ENCODE results near the gene APOL2.

APOL2 gene

DNA sequence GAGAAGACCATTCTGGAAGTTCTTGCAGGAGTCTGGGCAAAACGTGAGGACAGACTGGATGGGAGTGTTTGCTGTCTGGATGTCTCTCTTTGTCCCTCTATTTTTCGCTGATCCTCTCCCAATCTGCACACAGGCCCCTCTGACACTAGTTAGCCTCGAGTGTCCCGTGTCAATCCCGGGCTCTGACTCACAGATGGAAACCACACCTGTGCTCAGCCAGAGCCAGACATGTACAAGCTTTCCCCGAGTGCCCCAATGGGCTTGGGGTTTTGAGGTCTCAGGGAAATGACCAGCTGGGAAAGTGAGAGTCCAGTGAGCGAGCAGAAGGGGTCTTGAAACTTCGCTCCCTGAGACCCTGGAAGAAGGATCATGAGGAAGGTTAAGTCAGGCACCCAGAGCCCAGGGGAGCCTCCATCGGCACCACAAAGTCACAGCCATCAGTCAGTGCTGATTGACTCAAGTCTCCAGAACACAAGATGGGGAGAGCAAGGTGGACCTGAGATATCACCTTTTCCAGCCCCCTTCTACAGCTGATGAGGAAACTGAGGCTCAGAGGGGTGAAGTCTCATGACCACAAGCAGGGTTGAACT is 13.9 kb downstream of the APOL2 start:
- Histone ChIP-seq H3K4me3 (ENCODE audit: control insufficient read depth in 1 of 7, extremely low read depth in 1 of 7, insufficient read depth in 4 of 7, low read depth in 2 of 7, low read length in 6 of 7) (no peak overlapping the region), H3K36me3 (ENCODE audit: control insufficient read depth in 4 of 4, insufficient read depth in 4 of 4, low read length in 3 of 4) (peaks cover 5 to 29% (median 16%) of the 10 kb centered on the region in 4 experiments), H3K27me3 (replicated peaks in 2 of 5; ENCODE audit: control insufficient read depth in 4 of 5, insufficient read depth in 5 of 5, low read length in 4 of 5) (no peaks in the 10 kb centered on the region), H3K27ac (ENCODE audit: insufficient read depth in 1 of 2, low read depth in 1 of 2, low read length in 2 of 2, poor library complexity in 1 of 2, severe bottlenecking in 2 of 2) (no peak overlapping the region), H3K9me3 (ENCODE audit: control extremely low read depth in 1 of 5, control insufficient read depth in 4 of 5, insufficient read depth in 2 of 5, low read depth in 1 of 5, low read length in 4 of 5) (no peaks in the 10 kb centered on the region), H3K4me1 (ENCODE audit: control extremely low read depth in 1 of 4, control insufficient read depth in 4 of 4, insufficient read depth in 4 of 4, low read length in 3 of 4) (no peaks in the 10 kb centered on the region)
- whole genome bisulfite sequencing (ENCODE audit: insufficient coverage), result 92% methylated on average over 8 of the region's 9 CpGs
- ChIA-PET CTCF (interaction anchor here (1.0 to 3.9 kb wide), 6 partner anchors 11 to 52 kb away, joined by 3 to 29 read pairs (median 5); partner anchors contain the start of gene APOL2), POLR2A (no interaction called here)
- DNase-seq, result no peak

DNA sequence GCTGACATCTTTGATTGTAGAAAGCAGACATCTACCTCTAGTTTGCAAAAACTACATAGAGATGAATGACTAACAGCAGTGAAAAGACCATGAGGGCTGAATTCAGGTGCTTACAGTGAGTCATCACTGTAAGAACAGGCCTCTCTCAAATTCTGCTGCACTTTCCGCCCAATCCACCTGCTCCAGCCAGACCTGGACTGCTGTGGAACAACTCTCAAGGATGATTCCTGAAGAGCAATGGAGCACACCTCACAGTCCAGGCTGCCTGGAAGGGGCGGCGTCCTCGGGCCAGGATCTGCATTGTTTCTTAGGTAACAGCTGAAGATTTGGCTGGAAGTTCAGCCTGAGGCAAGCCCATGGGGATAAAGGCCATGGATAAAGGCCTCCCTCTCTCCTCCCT is 15.1 kb downstream of the APOL2 start:
- Histone ChIP-seq H3K27me3 (replicated peaks in 2 of 5; ENCODE audit: control insufficient read depth in 4 of 5, insufficient read depth in 5 of 5, low read length in 4 of 5) (no peaks in the 10 kb centered on the region), H3K4me3 (ENCODE audit: control insufficient read depth in 1 of 7, extremely low read depth in 1 of 7, insufficient read depth in 4 of 7, low read depth in 2 of 7, low read length in 6 of 7) (no peak overlapping the region), H3K27ac (ENCODE audit: insufficient read depth in 1 of 2, low read depth in 1 of 2, low read length in 2 of 2, poor library complexity in 1 of 2, severe bottlenecking in 2 of 2) (no peak overlapping the region), H3K9me3 (ENCODE audit: control extremely low read depth in 1 of 5, control insufficient read depth in 4 of 5, insufficient read depth in 2 of 5, low read depth in 1 of 5, low read length in 4 of 5) (no peaks in the 10 kb centered on the region), H3K36me3 (ENCODE audit: control insufficient read depth in 4 of 4, insufficient read depth in 4 of 4, low read length in 3 of 4) (peaks cover 2 to 19% (median 12%) of the 10 kb centered on the region in 4 experiments), H3K4me1 (ENCODE audit: control extremely low read depth in 1 of 4, control insufficient read depth in 4 of 4, insufficient read depth in 4 of 4, low read length in 3 of 4) (no peaks in the 10 kb centered on the region)
- WGBS (ENCODE audit: insufficient coverage), result 87% methylated on average over 1 of the region's 4 CpGs
- POLR2A ChIA-PET, result no interaction called here
- CTCF ChIA-PET, result interaction anchor here (1.0 kb wide), 1 partner anchor 44 kb away, joined by 5 read pairs; no protein-coding TSS in a partner anchor
- DNase-seq, result no peak

DNA sequence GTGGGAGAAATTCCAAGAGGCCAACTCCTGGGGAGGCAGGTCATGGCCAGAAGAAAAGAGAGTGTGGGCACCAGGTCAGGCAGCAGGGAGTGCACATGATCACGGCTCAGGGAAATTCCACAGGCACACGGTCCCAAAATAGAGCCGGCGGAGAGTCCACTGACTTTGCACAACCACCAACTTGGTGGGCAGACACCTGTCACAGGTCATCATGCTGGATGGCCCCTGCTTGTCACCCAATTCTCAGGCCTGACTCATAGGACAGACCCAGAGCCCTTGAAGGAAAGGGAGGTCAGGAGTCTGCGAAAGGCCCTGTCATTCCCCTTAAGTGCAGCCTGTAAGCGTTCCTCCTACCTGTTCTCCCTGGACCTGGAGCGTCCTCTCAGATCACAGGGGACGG is 15.8 kb downstream of the APOL2 start:
- H3K4me3 ChIP-seq (ENCODE audit: control insufficient read depth in 1 of 7, extremely low read depth in 1 of 7, insufficient read depth in 4 of 7, low read depth in 2 of 7, low read length in 6 of 7), result no peak overlapping the region
- no peaks in the 10 kb centered on the region for H3K9me3 ChIP-seq (ENCODE audit: control extremely low read depth in 1 of 5, control insufficient read depth in 4 of 5, insufficient read depth in 2 of 5, low read depth in 1 of 5, low read length in 4 of 5)
- H3K36me3 ChIP-seq (ENCODE audit: control insufficient read depth in 4 of 4, insufficient read depth in 4 of 4, low read length in 3 of 4), result peaks cover 2 to 13% (median 9%) of the 10 kb centered on the region in 4 experiments
- no peak for DNase-seq
- no peaks in the 10 kb centered on the region for H3K27me3 ChIP-seq (replicated peaks in 2 of 5; ENCODE audit: control insufficient read depth in 4 of 5, insufficient read depth in 5 of 5, low read length in 4 of 5)
- 97% methylated on average over 8 of the region's 8 CpGs for WGBS (ENCODE audit: insufficient coverage)
- no peaks in the 10 kb centered on the region for H3K4me1 ChIP-seq (ENCODE audit: control extremely low read depth in 1 of 4, control insufficient read depth in 4 of 4, insufficient read depth in 4 of 4, low read length in 3 of 4)
- CTCF ChIA-PET, result interaction anchor here (0.9 to 2.8 kb wide), 7 partner anchors 9 to 51 kb away, joined by 3 to 12 read pairs (median 3); partner anchors contain the start of gene APOL2
- H3K27ac ChIP-seq (ENCODE audit: insufficient read depth in 1 of 2, low read depth in 1 of 2, low read length in 2 of 2, poor library complexity in 1 of 2, severe bottlenecking in 2 of 2), result no peak overlapping the region
- POLR2A ChIA-PET, result no interaction called here

DNA sequence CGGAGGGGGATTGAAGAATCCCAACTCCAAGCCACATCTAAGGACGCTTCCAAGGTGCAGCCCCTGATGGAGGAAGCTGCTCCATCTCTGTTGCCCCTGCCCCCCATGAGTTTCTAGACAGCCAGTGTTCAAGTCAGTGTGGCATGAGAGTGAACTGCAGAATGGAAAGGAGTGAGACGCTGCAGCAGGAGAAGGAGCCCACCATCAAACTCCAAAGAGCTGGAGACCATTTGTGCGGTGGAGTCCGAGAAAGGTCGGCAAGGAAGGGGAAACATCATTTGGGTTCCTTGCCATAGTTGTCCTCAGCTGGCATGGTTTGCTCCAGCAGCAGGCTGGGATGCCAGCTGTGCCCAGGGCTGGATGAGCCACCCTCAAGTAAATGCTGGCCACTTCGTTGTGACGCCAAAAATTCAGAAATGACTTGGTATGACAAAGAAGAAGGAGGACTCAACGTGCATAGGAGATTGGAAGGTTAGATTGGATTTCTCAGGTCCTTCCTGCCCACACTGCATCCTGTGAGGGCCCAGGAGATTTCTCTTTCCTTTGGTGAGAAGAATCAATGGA is 16.4 kb downstream of the APOL2 start:
- DNase-seq, result no peak
- Histone ChIP-seq H3K9me3 (ENCODE audit: control extremely low read depth in 1 of 5, control insufficient read depth in 4 of 5, insufficient read depth in 2 of 5, low read depth in 1 of 5, low read length in 4 of 5) (no peaks in the 10 kb centered on the region), H3K27ac (ENCODE audit: insufficient read depth in 1 of 2, low read depth in 1 of 2, low read length in 2 of 2, poor library complexity in 1 of 2, severe bottlenecking in 2 of 2) (no peak overlapping the region), H3K36me3 (ENCODE audit: control insufficient read depth in 4 of 4, insufficient read depth in 4 of 4, low read length in 3 of 4) (peaks cover 2 to 8% (median 8%) of the 10 kb centered on the region in 4 experiments), H3K27me3 (replicated peaks in 2 of 5; ENCODE audit: control insufficient read depth in 4 of 5, insufficient read depth in 5 of 5, low read length in 4 of 5) (no peaks in the 10 kb centered on the region), H3K4me1 (ENCODE audit: control extremely low read depth in 1 of 4, control insufficient read depth in 4 of 4, insufficient read depth in 4 of 4, low read length in 3 of 4) (no peaks in the 10 kb centered on the region), H3K4me3 (ENCODE audit: control insufficient read depth in 1 of 7, extremely low read depth in 1 of 7, insufficient read depth in 4 of 7, low read depth in 2 of 7, low read length in 6 of 7) (no peak overlapping the region)
- POLR2A ChIA-PET, result no interaction called here
- 94% methylated on average over 8 of the region's 9 CpGs for WGBS (ENCODE audit: insufficient coverage)
- CTCF ChIA-PET, result interaction anchor here (0.9 to 3.4 kb wide), 8 partner anchors 10 to 51 kb away, joined by 3 to 13 read pairs (median 6); partner anchors contain the start of genes APOL2 and APOL4

DNA sequence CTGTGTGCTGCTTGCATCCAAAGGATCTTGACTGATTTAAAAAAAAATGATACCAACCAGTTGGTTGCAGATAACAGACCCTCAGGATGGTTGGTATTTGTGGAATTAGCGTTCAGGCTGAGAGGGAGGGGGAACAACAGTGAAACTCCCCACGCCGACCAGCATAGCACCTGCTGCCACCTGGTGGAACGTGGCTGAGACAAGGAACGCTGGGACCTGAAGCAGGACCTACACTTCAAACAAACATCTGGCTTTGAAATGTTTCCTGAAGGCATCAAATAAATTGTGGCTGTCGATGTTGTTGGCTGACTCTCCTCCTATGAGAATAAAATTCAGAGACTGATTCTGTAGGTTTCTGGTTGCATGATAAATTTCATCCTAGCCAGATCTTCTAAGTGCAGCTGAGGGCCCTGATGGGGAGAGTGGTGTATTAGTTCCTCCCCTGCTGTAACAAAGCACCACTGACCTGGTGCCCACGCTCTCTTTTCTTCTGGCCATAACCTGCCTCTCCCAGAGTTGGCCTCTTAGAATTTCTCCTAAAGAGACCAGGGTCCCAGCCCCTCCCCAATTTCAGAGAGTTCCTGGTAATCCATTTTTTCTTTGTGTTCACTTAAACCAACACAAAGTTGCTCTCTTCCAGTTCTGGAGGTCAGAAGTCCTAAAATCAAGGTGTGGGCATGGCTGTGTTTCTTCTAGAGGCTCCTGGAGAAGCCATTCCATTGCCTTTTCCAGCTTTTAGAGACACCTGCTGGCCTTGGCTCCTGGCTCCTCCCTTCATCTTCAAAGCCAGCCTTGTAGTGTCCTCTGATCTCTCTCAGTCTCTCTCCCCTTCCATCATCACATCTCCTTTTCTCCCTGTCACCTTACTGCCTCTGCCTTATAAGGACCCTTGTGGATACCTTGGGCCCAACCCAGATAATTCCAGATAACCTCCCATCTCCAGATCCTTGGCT is 17.3 kb downstream of the APOL2 start:
- no peak overlapping the region for H3K27ac ChIP-seq (ENCODE audit: insufficient read depth in 1 of 2, low read depth in 1 of 2, low read length in 2 of 2, poor library complexity in 1 of 2, severe bottlenecking in 2 of 2)
- no peaks in the 10 kb centered on the region for H3K36me3 ChIP-seq (ENCODE audit: control insufficient read depth in 4 of 4, insufficient read depth in 4 of 4, low read length in 3 of 4)
- no peaks in the 10 kb centered on the region for H3K9me3 ChIP-seq (ENCODE audit: control extremely low read depth in 1 of 5, control insufficient read depth in 4 of 5, insufficient read depth in 2 of 5, low read depth in 1 of 5, low read length in 4 of 5)
- no peaks in the 10 kb centered on the region for H3K4me1 ChIP-seq (ENCODE audit: control extremely low read depth in 1 of 4, control insufficient read depth in 4 of 4, insufficient read depth in 4 of 4, low read length in 3 of 4)
- peak overlapping the region in 1 of 7 experiments; percentile 61 for H3K4me3 ChIP-seq (ENCODE audit: control insufficient read depth in 1 of 7, extremely low read depth in 1 of 7, insufficient read depth in 4 of 7, low read depth in 2 of 7, low read length in 6 of 7)
- WGBS (ENCODE audit: insufficient coverage), result 16% methylated on average over 4 of the region's 7 CpGs
- DNase-seq, result peak; percentile 52 to 59 (median 52)
- POLR2A ChIA-PET, result no interaction called here
- no peaks in the 10 kb centered on the region for H3K27me3 ChIP-seq (replicated peaks in 2 of 5; ENCODE audit: control insufficient read depth in 4 of 5, insufficient read depth in 5 of 5, low read length in 4 of 5)
- CTCF ChIA-PET, result interaction anchor here (0.7 to 3.4 kb wide), 13 partner anchors 9 to 80 kb away, joined by 3 to 13 read pairs (median 3); partner anchors contain the start of genes APOL2 and APOL4

DNA sequence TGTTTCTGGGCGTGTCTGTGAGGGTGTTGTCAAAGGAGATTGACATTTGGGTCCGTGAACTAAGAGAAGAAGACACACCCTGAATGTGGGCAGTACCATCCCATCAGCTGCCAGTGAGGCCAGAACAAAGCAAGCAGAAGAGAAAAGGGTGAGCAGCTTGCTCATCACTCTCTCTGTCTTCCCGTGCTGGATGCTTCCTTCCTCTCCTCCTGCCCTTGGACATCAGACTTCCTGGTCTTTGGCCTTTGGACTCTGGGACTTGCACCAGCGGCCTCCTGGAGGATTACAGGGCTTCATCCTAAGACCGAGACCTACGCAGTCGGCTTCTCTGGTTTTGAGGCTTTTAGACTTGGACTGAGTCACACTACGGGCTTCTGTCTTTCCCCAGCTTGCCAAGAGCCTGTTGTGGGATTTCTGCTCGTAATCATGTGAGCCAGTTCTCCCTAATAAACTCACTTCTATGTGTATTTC is 18.8 kb downstream of the APOL2 start:
- ChIA-PET CTCF (interaction anchor here (1.0 to 3.4 kb wide), 7 partner anchors 8 to 28 kb away, joined by 3 to 13 read pairs (median 4); partner anchors contain the start of gene APOL4), POLR2A (no interaction called here)
- H3K27ac ChIP-seq (ENCODE audit: insufficient read depth in 1 of 2, low read depth in 1 of 2, low read length in 2 of 2, poor library complexity in 1 of 2, severe bottlenecking in 2 of 2), result no peak overlapping the region
- no peaks in the 10 kb centered on the region for H3K4me1 ChIP-seq (ENCODE audit: control extremely low read depth in 1 of 4, control insufficient read depth in 4 of 4, insufficient read depth in 4 of 4, low read length in 3 of 4)
- no peak overlapping the region for H3K4me3 ChIP-seq (ENCODE audit: control insufficient read depth in 1 of 7, extremely low read depth in 1 of 7, insufficient read depth in 4 of 7, low read depth in 2 of 7, low read length in 6 of 7)
- WGBS (ENCODE audit: insufficient coverage), result 90% methylated on average over 7 of the region's 9 CpGs
- DNase-seq, result no peak
- H3K9me3 ChIP-seq (ENCODE audit: control extremely low read depth in 1 of 5, control insufficient read depth in 4 of 5, insufficient read depth in 2 of 5, low read depth in 1 of 5, low read length in 4 of 5), result no peaks in the 10 kb centered on the region
- H3K36me3 ChIP-seq (ENCODE audit: control insufficient read depth in 4 of 4, insufficient read depth in 4 of 4, low read length in 3 of 4), result no peaks in the 10 kb centered on the region
- H3K27me3 ChIP-seq (replicated peaks in 2 of 5; ENCODE audit: control insufficient read depth in 4 of 5, insufficient read depth in 5 of 5, low read length in 4 of 5), result no peaks in the 10 kb centered on the region

All from common myeloid progenitor, CD34-positive (primary cell).